NT2/D1 (cell line): Measurements from ENCODE around the gene OR2B2.

Experiments
- DNase-seq: peaks from one replicate; pipeline ENCODE4 v3.0.0-alpha.2; 2011; ENCODE audit warnings: low read depth, low spot score
- H3K27me3 ChIP-seq: 2 replicates; pipeline ENCODE4 v1.6.0; 2011; ENCODE audit warnings: mild to moderate bottlenecking; ENCODE audit not compliant: insufficient read length, insufficient read depth
- H3K36me3 ChIP-seq: 2 replicates; pipeline ENCODE4 v1.6.1; 2011; ENCODE audit warnings: mild to moderate bottlenecking, low read length, mixed read lengths; ENCODE audit not compliant: insufficient read depth, insufficient read length
- H3K4me1 ChIP-seq: 2 replicates; pipeline ENCODE4 v1.5.1; 2011; ENCODE audit not compliant: insufficient read depth, insufficient read length
- H3K4me3 ChIP-seq: 2 replicates; pipeline ENCODE4 v1.5.1; 2011; ENCODE audit warnings: low read depth; ENCODE audit not compliant: insufficient read length
- H3K9ac ChIP-seq: 2 replicates; pipeline ENCODE4 v1.6.0; 2011; ENCODE audit warnings: low read depth; ENCODE audit not compliant: insufficient read length
- H3K9me3 ChIP-seq: 2 replicates; pipeline ENCODE4 v1.5.1; 2011; ENCODE audit warnings: mild to moderate bottlenecking, low read length; ENCODE audit not compliant: insufficient read depth
- SUZ12 ChIP-seq: IDR thresholded peaks from 2 replicates; pipeline ENCODE4 v1.6.1; 2011; ENCODE audit not compliant: insufficient read length, insufficient read depth; ENCODE audit errors: extremely low read depth
- YY1 ChIP-seq: IDR thresholded peaks from 2 replicates; pipeline ENCODE4 v1.6.1; 2011; ENCODE audit not compliant: insufficient read length, insufficient read depth
- ZNF274 ChIP-seq: IDR thresholded peaks from 2 replicates; pipeline ENCODE4 v1.6.1; 2011; ENCODE audit warnings: mild to moderate bottlenecking, low read depth, low read length

OR2B2 gene

DNA sequence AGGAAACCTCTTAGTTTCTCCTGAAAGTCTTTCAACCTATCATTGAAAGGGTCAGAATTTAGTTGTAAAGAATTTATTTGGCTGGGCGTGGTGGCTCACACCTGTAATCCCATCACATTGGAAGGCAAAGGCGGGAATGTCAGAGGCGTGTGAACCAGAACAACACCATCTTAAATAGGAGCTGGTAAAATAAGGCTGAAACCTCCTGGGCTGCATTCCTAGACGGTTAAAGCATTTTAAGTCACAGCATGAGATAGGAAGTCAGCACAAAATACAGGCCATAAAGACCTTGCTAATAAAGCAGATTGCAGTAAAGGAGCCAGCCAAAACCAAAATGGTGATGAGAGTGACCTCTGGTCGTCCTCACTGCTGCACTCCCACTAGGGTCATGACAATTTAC, 29.6 kb downstream of the OR2B2 start:
- peaks cover 10% of the 10 kb centered on the region for H3K36me3 ChIP-seq
- H3K27me3 ChIP-seq = no peaks in the 10 kb centered on the region
- TF ChIP-seq ZNF274 (no peak), YY1 (no peak), SUZ12 (no peak)
- no peaks in the 10 kb centered on the region for H3K9me3 ChIP-seq
- no peak overlapping the region for H3K9ac ChIP-seq
- H3K4me1 ChIP-seq = no peaks in the 10 kb centered on the region
- no peak for DNase-seq
- no peak overlapping the region for H3K4me3 ChIP-seq

DNA sequence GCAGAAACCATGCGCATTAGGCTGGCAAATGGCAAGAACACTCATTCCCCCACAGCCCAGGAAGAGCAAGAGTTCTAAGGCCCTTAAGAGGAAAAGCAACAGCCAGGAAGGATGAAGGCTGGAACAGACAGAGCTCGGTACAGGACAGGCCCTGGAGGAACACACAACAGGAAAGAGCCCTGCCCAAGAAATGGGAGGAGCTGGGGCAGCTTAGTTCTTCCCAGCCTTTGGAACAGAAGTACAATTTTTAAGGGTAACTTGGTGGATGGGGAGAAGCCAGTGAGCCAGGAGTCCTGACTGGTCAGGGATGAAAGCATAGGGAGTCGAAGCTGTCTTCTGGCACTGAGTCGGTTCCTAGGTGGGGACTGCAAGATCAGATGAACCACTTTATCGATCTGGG, 32.4 kb downstream of the OR2B2 start:
- no peak overlapping the region for H3K4me3 ChIP-seq
- no peak for DNase-seq
- H3K27me3 ChIP-seq = no peaks in the 10 kb centered on the region
- no peak overlapping the region for H3K9ac ChIP-seq
- no peaks in the 10 kb centered on the region for H3K9me3 ChIP-seq
- H3K36me3 ChIP-seq = peaks cover 7% of the 10 kb centered on the region
- TF ChIP-seq SUZ12 = no peak
- no peak for TF ChIP-seq ZNF274
- TF ChIP-seq YY1 = no peak
- no peaks in the 10 kb centered on the region for H3K4me1 ChIP-seq

DNA sequence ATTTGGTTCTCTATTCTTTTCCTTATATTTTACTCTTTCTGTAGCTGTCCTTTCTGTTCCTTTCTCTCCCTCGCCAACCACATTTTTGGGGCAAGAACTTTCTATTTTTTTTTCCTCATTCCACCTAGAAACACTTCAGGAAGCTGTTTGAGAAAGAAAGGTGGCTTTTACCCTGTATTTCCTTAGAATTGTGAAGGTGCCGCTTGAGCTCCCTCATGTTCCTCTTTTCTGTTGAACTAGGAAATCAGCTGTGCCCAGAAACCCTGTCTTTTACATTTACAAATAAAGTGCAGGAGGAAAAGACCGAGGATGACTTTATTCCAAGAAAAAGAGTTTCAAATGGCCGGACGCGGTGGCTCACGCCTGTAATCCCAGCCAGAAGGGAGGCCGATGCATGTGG, 38.2 kb downstream of the OR2B2 start:
- Histone ChIP-seq H3K27me3 (no peaks in the 10 kb centered on the region), H3K4me1 (no peaks in the 10 kb centered on the region), H3K4me3 (peak overlapping the region; percentile 65), H3K9me3 (no peaks in the 10 kb centered on the region), H3K9ac (peak overlapping the region; percentile 92), H3K36me3 (no peaks in the 10 kb centered on the region)
- no peak for TF ChIP-seq ZNF274
- TF ChIP-seq YY1 = no peak
- no peak for TF ChIP-seq SUZ12
- no peak for DNase-seq

DNA sequence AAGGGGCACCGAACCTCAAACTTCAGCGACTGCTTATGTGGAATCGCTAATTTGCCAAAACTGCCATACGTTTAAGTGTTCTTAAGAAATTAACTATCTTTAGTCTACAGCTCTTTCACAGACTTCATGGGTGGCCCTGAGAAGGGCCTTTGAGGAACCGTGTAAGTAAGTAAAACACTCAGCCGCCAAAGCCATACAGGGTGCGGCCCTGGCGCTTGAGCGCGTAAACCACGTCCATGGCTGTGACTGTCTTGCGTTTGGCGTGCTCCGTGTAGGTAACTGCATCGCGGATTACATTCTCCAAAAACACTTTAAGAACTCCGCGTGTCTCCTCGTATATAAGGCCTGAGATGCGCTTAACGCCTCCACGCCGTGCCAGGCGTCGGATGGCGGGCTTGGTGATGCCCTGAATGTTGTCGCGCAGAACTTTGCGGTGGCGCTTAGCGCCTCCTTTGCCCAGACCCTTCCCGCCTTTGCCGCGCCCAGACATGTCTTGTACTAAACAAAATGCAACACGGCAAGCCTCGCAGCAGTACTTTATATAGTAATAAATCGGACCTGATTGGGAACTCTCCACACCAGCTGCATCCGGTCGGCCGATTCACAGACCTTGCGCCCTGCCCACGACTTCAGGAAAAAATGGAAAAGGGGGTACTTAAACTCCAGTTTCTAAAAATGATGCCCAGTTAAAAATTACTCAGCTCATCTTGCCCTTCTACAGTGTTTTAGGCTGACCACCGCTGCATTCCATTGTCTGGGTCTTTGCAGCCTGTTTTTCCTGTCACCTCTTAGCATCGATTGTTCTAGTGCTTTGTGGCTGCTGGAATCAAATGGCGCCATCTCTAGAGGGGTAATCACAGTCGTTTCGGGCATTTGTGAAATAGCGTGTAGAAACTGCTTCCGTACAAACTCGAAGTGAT, 38.9 kb downstream of the OR2B2 start:
- Histone ChIP-seq H3K36me3 (no peaks in the 10 kb centered on the region), H3K9ac (peak overlapping the region; percentile 92), H3K27me3 (no peaks in the 10 kb centered on the region), H3K4me1 (no peaks in the 10 kb centered on the region), H3K4me3 (peak overlapping the region; percentile 65), H3K9me3 (no peaks in the 10 kb centered on the region)
- no peak for DNase-seq
- TF ChIP-seq ZNF274 (no peak), YY1 (no peak), SUZ12 (no peak)

DNA sequence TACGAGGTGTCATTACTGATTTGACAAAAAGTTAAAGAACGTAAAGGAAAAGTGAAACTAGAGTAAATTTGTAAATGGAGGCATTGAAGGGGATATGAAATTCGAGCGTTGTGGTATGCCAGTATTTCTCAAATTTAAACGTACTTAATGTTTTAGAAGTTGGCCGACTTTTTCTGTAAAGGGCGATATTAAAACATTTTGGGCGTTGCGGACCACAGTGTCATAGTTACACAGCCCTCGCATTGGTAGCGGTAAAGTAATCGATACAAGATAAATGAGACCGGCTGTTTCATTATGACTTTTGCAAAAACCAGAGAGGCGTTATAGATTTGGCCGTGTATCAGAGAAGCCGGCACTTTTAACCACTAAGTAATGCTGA, 39.6 kb downstream of the OR2B2 start:
- Histone ChIP-seq H3K9ac (peak overlapping the region; percentile 92), H3K27me3 (no peaks in the 10 kb centered on the region), H3K4me3 (peak overlapping the region; percentile 65), H3K4me1 (no peaks in the 10 kb centered on the region), H3K36me3 (no peaks in the 10 kb centered on the region), H3K9me3 (no peaks in the 10 kb centered on the region)
- DNase-seq = no peak
- TF ChIP-seq ZNF274 (no peak), YY1 (no peak), SUZ12 (no peak)

DNA sequence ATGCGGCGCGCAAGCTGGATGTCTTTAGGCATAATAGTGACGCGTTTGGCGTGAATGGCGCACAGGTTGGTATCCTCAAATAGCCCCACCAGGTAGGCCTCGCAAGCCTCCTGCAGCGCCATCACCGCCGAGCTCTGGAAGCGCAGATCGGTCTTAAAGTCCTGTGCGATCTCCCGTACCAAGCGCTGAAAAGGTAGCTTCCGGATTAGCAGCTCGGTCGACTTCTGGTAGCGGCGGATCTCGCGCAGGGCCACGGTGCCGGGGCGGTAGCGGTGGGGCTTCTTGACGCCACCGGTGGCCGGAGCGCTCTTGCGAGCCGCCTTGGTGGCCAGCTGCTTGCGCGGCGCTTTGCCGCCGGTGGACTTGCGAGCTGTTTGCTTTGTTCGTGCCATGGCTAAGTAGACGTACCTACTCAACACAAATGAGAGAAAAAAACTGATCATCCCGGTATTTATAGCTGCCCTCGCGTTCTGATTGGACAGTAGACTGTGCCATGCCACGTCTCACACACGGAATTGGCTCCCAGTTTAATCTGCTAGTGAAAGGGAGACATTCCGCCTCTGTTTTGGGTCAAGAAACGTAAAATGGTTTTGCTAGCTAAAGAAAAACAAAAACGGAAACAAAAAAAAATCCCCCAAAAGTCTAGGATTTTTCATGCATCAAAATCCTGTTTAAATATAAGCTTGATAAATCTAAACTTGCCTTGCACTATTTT, 40.1 kb downstream of the OR2B2 start:
- H3K4me1 ChIP-seq = no peaks in the 10 kb centered on the region
- H3K9me3 ChIP-seq = no peaks in the 10 kb centered on the region
- peak overlapping the region; percentile 65 for H3K4me3 ChIP-seq
- H3K27me3 ChIP-seq = no peaks in the 10 kb centered on the region
- H3K36me3 ChIP-seq = no peaks in the 10 kb centered on the region
- peak overlapping the region; percentile 92 for H3K9ac ChIP-seq
- TF ChIP-seq YY1 (no peak), SUZ12 (no peak), ZNF274 (no peak)
- DNase-seq = no peak

DNA sequence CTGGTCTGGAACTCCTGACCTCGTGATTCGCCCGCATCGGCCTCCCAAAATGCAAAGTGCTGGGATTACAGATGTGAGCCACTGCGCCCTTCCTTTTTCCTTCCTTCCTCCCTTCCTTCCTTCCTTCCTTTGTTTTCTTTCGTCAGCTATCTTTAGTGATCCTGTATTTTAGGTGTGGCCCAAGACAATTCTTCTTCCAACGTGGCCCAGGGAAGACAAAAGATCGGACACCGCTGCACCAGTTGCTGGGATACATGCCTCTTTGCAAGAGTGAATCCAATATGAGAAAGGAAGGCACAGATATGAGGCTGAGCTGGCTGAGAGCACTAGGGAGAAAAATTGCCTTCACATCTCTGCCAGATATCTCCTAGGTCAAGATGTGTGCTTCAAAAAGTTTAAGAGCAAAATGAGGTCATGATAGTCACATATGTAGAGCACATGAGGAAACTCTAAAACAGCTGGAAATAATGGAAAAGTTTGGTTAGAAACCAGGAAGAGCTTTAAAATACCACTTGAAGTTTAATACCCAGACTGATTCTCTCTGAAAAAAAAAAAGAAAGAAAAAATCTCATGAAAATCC, 41.8 kb downstream of the OR2B2 start:
- Histone ChIP-seq H3K4me1 (no peaks in the 10 kb centered on the region), H3K4me3 (peak overlapping the region; percentile 49), H3K9ac (peak overlapping the region; percentile 87), H3K36me3 (no peaks in the 10 kb centered on the region), H3K9me3 (no peaks in the 10 kb centered on the region), H3K27me3 (no peaks in the 10 kb centered on the region)
- no peak for DNase-seq
- TF ChIP-seq SUZ12 (no peak), ZNF274 (no peak), YY1 (no peak)
